Activated CD4-positive, alpha-beta T cell treated with anti-CD3 and anti-CD28 coated beads, Interleukin-2, amount 50 U/mL, for 1 hour (primary cell): ENCODE measurements around the gene NUFIP2.
"Not testable (repeated sequence)": the region's sequence is repeated elsewhere in the genome, so short reads cannot be mapped to it uniquely, and the experiment has no call there.

Source experiments
- DNase-seq: peaks from one replicate; pipeline ENCODE4 v3.0.0-alpha.2; 2020

Gene NUFIP2

DNA sequence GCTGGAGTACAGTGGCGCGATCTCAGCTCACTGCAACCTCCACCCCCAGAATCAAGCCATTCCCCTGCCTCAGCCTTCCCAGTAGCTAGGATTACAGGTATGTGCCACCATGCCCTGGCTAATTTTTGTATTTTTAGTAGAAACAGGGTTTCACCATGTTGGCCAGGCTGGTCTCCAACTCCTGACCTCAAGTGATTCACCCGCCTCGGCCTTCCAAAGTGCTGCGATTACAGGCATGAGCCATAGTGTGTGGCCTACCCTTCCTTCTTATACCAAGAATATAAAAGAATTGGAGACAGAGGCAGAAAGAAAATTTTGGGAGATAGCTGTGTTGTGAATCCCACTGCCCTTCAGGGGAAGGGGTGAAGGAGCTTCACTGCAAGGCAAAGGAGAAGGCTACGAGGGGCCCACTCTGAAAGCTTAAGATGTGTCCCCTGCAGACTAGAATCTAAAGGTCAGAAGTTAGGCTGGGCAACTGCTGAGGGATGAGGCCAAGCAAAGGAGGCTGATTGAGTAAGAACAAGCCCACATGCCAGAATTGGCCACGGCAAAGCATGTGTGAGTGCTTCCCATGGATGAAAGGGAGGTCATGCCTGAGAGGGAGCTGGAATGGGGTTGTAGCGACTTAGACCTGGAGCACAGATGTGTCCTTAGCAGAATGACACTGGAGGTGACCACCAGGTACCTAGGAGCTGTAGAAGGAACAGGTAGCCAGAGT lies 55.7 kb downstream of the NUFIP2 start:
- DNase-seq: no peak

DNA sequence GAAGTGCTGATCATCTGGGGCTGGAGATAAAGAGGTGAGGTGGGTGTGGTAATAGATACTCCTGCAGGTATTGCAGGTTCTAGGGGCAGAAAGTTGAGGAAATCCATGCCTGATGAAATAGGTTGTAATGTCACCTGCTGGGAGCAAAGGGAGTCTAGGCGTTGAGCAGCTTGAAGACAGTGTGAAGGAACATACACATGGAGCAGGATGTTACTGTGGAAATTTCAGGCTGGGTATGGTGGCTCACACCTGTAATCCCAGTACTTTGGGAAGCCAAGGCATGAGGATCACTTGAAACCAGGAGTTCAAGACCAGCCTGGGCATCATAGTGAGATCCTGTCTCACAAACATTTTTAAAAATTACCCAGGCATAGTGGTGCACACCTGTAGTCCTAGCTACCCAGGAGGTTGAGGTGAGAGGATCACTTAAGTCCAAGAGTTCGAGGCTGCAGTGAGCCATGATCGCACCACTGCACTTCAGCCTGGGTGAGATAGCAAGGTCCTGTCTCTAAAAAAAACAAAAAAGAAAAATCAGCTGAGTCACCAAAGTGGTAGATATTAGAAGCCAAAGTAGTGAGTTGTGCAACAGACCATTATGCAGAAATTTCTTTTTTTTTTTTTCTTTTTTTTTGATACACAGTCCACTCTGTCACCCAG lies 56.3 kb downstream of the NUFIP2 start:
- no peak for DNase-seq

DNA sequence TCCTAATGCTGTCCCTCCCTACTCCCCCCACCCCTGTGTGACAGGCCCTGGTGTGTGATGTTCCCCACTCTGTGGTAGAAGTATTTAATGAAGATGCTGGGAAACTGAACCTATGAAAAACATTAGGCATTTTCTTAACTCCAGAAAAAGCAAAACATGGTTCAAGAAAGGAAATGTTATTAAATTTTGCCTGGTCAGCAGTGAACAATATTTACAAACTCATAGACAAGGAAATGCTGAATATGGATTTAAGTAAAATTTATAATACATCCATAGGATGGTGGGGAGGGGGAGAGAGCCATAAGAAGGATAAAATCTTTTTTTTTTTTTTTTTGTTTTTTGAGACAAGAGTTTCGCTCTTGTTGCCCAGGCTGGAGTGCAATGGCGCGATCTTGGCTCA lies 58.0 kb downstream of the NUFIP2 start:
- DNase-seq: no peak

DNA sequence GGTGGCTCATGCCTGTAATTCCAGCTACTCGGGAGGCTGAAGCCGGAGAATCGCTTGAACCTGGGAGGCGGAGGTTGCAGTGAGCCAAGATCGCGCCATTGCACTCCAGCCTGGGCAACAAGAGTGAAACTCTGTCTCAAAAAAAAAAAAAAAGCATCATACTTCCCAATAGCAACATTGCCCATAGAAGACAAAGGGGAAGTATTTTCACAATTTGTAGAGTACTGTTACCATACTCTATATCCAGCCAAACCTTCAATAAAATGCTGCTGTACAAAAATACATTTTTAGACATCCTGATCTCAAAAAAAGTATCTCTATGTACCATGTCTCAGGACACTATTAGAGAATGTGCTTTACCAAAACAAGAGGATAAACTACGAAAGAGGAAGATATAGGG lies 59.0 kb downstream of the NUFIP2 start:
- not testable (repeated sequence) for DNase-seq

DNA sequence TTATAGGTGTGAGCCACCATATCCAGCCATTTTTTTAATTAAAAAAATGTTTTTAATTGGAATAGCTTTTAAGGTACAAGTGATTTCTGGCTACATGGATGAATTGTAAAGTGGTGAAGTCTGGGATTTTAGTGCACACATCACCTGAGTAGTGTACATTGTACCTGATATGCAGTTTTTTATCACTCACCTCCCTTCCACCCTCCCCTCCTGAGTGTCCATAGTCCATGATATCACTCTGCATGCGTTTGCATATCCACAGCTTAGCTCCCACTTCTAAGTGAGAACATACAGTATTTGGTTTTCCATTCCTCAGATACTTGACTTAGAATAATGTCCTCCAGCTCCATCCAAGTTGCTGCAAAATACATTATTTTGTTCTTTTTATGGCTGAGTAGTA lies 60.6 kb downstream of the NUFIP2 start:
- no peak for DNase-seq

DNA sequence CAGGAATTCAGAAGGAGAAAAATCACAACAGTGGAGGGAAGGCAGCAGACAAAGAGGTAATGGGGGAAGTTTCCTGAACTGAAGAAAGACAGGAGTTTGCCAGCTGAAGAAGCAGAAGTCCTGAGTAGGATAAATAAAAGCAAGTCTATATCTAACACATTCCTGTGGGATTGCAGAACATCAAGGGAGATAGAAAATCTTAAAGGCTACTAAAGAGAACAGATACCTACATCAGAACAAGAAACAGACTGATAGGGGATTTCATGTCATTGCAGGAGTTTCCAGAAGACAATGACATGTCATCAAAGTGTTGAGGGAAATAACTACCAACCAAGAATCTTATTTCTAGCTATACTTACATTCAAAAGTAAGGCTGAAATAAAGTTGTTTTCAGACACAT lies 68.6 kb downstream of the NUFIP2 start:
- no peak for DNase-seq

DNA sequence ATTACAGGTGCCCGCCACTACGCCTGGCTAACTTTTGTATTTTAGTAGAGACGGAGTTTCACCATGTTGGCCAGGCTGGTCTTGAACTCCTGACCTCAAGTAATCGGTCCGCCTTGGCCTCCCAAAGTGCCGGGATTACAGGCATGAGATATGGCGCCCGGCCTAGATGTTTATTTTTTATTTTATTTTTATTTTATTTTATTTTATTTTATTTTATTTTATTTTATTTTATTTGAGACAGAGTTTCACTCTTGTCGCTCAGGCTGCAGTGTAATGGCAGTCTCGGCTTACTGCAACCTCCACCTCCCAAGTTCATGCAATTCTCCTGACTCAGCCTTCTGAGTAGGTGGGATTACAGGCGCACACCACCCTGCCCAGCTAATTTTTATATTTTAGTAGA lies 72.6 kb downstream of the NUFIP2 start:
- not testable (repeated sequence) for DNase-seq

DNA sequence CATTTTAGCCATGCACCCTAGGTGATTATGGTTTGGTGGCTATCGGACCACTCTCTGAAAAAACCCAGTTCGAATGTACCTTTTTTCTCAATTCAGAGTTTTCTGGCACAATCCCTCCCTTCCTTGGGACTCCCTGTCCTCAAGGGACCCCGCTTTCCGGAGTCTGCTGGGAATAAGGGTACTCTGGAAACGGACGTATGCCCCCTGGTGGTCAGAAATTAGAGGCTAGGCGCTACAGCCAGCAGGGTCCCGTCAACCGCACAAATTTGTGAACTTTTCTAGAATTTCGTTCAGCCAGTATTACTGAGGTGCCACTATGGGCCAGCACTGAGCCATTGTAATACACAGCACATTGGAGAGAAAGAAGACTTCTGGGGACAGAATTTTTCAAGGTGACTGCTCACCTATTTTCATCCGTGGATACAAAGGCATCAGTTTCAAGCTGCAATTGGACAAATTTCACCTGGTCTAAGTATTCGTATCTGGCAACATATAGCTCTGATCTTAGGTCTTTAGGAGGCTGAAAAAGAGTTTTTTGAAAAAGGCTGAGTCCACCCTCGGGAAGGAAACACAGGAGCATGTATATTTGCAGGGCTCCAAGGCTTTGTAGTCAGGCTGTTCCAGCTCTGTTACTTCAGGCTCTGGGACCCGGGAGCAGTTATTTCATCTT lies 74.4 kb downstream of the NUFIP2 start:
- peak; percentile 68 for DNase-seq

DNA sequence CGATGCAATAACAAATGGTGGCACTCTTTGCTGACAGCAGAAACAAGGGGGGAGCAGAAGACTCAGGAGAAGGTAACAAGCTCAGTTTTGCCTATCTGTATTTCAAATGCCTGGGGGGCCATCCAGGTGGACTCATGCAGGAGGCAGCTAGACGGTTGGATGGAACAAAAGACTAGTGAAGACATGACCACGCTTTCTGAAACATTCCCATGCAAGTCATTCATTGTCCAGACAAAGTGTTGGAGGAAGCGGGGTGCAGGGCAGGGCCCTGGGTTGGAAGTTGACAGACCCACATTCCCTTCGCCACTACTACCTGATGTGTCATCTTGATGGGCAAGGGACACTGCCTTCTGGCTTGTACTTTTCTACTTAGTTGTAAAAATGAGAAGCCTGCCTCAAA lies 77.1 kb downstream of the NUFIP2 start:
- no peak for DNase-seq

DNA sequence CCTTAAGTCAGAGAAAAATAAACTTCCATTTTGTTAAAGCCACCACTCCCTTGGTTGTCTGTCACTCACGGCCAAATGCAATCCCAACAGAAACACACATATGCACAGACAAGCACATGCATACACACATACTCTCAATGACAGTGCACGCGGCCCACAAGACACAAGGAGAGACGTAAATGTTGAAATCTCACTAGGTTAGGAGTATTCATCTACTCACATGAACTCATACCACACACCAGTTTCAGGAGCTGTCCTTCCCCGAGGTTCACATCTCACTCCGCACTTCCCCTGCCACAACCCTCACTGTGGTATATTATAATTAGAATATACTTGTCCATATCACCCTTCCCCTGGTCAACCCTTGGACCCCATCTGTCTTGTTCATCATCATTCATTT lies 77.8 kb downstream of the NUFIP2 start:
- DNase-seq: no peak

DNA sequence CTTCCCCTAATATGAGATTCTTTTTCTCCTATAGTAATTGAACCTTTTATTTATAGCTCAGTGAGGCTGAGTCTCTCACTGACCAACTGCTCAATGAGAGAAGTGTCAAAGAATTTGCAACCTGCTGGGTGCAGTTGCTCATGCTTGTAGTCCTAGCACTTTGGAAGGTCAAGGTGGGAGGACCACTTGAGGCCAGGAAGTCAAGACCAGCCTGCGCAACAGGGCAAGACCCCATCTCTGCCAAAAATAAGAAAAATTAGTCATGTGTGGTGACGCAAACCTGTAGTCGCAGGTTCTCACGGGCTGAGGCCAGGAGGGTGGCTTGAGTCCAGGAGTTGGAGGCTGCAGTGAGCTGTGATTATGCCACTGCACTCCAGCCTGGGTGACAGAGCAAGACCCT lies 78.2 kb downstream of the NUFIP2 start:
- no peak for DNase-seq

DNA sequence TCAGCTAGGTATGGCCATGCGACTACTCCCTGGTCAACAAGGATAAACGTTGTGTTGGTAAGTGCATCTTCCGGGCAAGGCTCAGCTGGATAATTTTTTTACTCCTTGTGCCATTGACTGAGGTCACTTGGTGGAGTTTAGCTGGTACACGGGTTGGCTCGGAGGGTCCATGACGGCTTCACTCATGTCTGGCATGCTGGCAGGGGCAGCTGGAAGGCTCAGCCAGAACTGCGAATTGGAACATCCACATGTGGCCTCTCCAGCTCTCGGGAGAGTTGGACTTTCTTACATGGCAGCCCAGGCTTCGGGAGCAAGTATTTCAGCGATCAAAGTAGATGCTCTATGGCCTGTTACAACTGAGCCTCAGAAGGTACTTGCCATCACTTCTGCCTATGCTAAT lies 78.8 kb downstream of the NUFIP2 start:
- no peak for DNase-seq

DNA sequence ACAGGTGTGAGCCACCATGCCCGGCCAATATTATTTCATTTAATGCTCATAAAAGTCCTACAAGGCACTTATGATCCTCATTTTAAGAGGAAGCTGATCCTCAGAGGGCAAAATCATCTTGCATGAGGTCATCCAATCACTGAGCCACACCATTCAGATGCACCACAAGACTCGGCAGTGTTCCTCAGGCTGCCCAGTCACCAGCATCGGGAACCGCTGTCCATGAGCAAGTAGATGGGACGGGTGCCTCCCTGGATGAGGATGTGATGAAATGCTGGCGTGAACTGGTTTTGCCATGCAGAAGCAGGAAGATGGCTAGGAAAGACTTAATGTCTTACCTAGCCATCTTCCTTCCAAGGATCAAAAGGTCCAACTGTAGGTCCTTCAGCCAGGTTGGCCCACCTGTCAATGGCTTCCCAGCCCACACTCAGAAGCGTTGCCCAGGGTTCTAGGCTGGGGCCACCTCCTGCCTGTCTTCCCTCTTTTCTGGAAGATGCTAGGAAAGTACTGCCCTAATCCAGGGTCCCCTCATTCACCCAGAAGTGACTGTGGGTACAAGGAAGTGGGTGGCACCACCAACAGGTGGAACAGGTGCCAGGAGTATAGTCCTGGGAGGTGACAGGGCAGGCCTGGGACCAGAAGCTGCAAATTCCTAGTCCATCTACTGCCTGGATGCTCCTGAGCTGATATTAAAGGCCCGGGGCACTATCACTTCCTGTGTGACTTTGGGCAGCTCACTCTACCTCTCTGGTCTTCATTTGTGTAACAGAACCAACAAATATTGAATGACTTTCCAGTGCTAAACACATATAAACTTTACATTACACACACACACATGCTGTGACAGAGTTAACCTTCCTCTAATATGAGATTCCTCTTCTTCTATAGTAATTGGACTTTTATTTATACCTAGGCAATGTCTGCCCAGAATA lies 79.5 kb downstream of the NUFIP2 start:
- DNase-seq: no peak

DNA sequence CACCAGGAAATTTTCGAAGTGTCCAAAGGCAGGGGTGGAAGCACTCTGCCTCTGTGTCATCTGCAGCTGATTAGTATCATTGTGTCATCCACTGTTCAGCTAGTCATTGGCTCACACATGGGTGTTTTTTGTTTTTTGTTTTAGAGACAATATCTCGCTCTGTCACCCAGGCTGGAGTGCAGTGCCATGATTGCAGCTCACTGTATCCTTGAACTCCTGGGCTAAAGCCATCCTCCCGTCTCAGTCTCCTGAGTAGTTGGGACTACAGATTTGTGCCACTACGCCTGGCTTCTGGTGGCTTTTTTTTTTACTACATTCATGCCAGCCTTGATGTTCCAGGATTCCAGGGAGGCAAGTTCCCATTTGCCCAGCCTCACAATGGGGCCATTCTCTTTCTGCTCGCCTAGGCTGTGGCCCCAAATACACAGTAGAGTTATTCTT lies 81.2 kb downstream of the NUFIP2 start:
- no peak for DNase-seq

DNA sequence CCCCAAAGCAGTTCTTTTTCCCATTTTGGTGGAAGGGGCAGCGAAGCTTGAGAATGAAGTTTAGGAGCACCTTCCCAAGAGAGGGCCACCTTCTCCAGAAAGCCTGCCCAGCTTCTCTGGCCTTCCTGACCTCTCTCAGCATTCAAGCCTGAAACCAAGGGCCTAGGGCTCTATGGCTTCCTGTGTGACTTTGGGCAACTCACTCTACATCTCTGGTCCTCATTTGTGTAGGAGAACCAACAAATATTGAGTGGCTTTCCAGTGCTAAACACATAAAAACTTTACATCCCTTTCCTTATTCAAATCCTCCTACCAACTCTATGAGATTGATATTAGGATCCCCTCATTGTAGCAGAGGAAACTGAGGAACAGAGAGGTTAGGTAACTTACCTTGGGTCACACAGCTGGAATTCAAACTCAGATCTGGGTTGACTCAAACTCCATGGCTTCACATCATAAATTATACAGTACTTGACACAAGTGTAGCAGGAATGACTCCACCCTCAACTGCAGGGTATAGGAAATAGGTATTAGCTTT lies 81.8 kb downstream of the NUFIP2 start:
- DNase-seq: no peak

DNA sequence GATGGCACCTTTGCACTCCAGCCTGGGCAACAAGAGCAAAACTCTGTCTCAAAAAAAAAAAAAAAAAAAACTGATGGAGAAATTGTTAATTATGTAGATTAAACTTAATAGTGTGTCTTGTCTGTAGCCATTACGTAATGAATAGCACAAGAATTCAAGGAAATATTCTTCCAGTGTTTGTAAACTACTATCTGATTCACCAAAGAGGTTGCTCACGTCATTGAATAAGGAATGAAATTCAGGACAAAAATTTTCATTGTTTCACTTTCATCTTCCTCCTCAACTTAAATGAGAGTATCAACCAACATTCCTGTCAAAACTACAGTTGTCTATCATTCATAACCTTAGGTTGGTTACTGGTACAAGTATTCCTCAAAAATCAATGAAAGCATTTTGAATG lies 83.1 kb downstream of the NUFIP2 start:
- no peak for DNase-seq

DNA sequence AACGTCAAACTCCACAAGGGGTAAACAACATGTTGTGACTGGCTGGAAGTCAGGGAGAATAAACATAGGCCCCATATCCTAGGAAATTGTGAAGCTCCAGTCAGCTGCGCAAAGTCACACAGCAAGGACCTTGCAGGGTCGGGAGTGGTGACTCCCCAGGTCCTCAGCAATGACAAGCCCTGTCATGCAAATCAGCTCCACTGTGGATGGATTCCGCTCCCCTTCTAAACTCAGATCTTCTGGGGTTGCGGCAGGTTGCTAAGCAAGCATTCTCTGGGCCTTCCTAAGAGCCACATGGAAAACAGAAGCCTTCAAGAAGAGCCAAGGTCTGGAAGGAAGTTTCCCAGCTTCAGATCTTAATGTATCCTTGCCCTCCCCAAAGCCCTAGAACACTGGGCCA lies 84.9 kb downstream of the NUFIP2 start:
- DNase-seq: no peak

DNA sequence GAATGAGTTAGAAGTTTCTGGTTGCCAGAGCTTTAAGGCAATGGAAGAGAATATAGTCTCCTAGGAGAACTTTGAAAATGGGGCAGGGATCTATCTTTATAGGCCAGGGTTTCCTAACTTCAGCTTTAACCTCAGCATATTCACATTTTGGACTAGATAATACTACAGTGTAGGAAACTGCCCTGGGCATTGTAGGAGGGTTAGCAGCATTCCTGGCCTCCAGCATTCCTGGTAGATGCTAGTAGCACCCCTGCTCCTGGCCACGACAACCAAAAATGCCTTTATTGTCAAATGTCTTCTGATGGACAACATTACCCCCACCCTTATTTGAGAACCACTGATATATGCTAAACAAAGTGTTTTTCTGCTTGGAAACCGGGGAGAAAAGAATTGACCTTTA lies 86.0 kb downstream of the NUFIP2 start:
- DNase-seq: no peak
